Astrocyte (in vitro differentiated cells and primary cell): Measurements from ENCODE around the gene ZNF74. TPM values are rescaled to one million over a fixed set of nuclear protein-coding genes. Genes with fewer than 3 reads are reported as not detected.

ENCODE experiments used
- DNase-seq: peaks from one replicate; pipeline ENCODE4 v3.0.0-alpha.2; 2010; ENCODE audit warnings: low read depth
- FAIRE-seq: peaks from 2 replicates; lab custom pipeline; 2011; peaks lifted over from hg19 to GRCh38; lab: Jason Lieb, UNC
- H2AFZ ChIP-seq: 2 replicates; pipeline ENCODE4 v1.6.0; 2012; ENCODE audit warnings: low read depth, low read length, inconsistent platforms
- H3K27ac ChIP-seq: 2 replicates; pipeline ENCODE4 v1.5.1; 2011; ENCODE audit warnings: low read depth, low read length, inconsistent platforms
- H3K27me3 ChIP-seq: 2 replicates; pipeline ENCODE4 v1.6.0; 2011; ENCODE audit warnings: low read length, inconsistent platforms; ENCODE audit not compliant: insufficient read depth
- H3K36me3 ChIP-seq: 2 replicates; pipeline ENCODE4 v1.5.1; 2011; ENCODE audit warnings: low read length, inconsistent platforms; ENCODE audit not compliant: insufficient read depth
- H3K4me1 ChIP-seq: 2 replicates; pipeline ENCODE4 v1.5.1; 2011; ENCODE audit warnings: low read length, inconsistent platforms; ENCODE audit not compliant: insufficient read depth
- H3K4me2 ChIP-seq: 2 replicates; pipeline ENCODE4 v1.6.0; 2012; ENCODE audit warnings: low read length, inconsistent platforms
- H3K4me3 ChIP-seq: 2 replicates; pipeline ENCODE4 v1.5.1; 2011; ENCODE audit warnings: low read depth, mild to moderate bottlenecking, low read length, inconsistent platforms; ENCODE audit not compliant: insufficient read depth
- H3K79me2 ChIP-seq: 2 replicates; pipeline ENCODE4 v1.6.0; 2012; ENCODE audit warnings: mild to moderate bottlenecking, low read length, inconsistent platforms; ENCODE audit not compliant: insufficient read depth
- H3K9ac ChIP-seq: 2 replicates; pipeline ENCODE4 v1.6.0; 2012; ENCODE audit warnings: mild to moderate bottlenecking, low read length, inconsistent platforms
- H3K9me3 ChIP-seq: 2 replicates; pipeline ENCODE4 v1.5.1; 2012; ENCODE audit warnings: low read depth, mild to moderate bottlenecking, low read length, inconsistent platforms; ENCODE audit not compliant: insufficient read depth
- H4K20me1 ChIP-seq: 2 replicates; pipeline ENCODE4 v1.6.0; 2012; ENCODE audit warnings: low read length, inconsistent platforms; ENCODE audit not compliant: insufficient read depth
- H3K27ac Mint-ChIP-seq: one replicate; pipeline ENCODE4 v1.8.0; 2021; ENCODE audit warnings: mild to moderate bottlenecking, mixed read lengths; ENCODE audit not compliant: unreplicated experiment
- H3K27me3 Mint-ChIP-seq: one replicate; pipeline ENCODE4 v1.8.0; 2021; ENCODE audit warnings: low read depth, mixed read lengths; ENCODE audit not compliant: unreplicated experiment
- H3K36me3 Mint-ChIP-seq: one replicate; pipeline ENCODE4 v1.8.0; 2021; ENCODE audit warnings: low read depth, mixed read lengths; ENCODE audit not compliant: unreplicated experiment
- H3K4me1 Mint-ChIP-seq: one replicate; pipeline ENCODE4 v1.8.0; 2021; ENCODE audit warnings: low read depth, mixed read lengths; ENCODE audit not compliant: unreplicated experiment
- H3K4me3 Mint-ChIP-seq: one replicate; pipeline ENCODE4 v1.8.0; 2021; ENCODE audit warnings: mild to moderate bottlenecking, moderate library complexity, mixed read lengths; ENCODE audit not compliant: unreplicated experiment
- H3K9me3 Mint-ChIP-seq: one replicate; pipeline ENCODE4 v1.8.0; 2021; ENCODE audit warnings: mild to moderate bottlenecking, mixed read lengths; ENCODE audit not compliant: unreplicated experiment
- CTCF ChIP-seq: IDR thresholded peaks from 2 replicates; pipeline ENCODE4 v1.5.1; 2011; ENCODE audit warnings: low read depth, mild to moderate bottlenecking, inconsistent platforms, low read length, moderate library complexity; ENCODE audit not compliant: insufficient read depth
- EZH2 ChIP-seq: IDR thresholded peaks from 2 replicates; pipeline ENCODE4 v1.6.1; 2012; ENCODE audit warnings: mild to moderate bottlenecking, low read length, inconsistent platforms; ENCODE audit not compliant: insufficient read depth
- total RNA-seq: library from RNA; stranded (reverse); gene quantifications from 2 replicates; pipeline ENCODE4 v1.2.1, GENCODE V29; 2021

Gene ZNF74
- total RNA-seq, 1 donor from 2014 or later = 14.2 TPM

- Mint-ChIP-seq H3K4me1 (peaks cover 2% of the 10 kb centered on the region), H3K27ac (no peak overlapping the region), H3K9me3 (no peaks in the 10 kb centered on the region), H3K4me3 (no peak overlapping the region), H3K27me3 (peaks cover 27% of the 10 kb centered on the region), H3K36me3 (peaks cover 18% of the 10 kb centered on the region)
- Histone ChIP-seq H3K27me3 (no peaks in the 10 kb centered on the region), H4K20me1 (peaks cover 53% of the 10 kb centered on the region), H3K9me3 (no peaks in the 10 kb centered on the region), H3K36me3 (peaks cover 7% of the 10 kb centered on the region), H3K4me1 (peaks cover 7% of the 10 kb centered on the region), H3K4me3 (no peak overlapping the region), H3K79me2 (no peaks in the 10 kb centered on the region), H2AFZ (no peak overlapping the region), H3K4me2 (no peak overlapping the region), H3K9ac (no peak overlapping the region), H3K27ac (no peak overlapping the region)
- DNase-seq (no peak), FAIRE-seq (no peak)
- no peak for TF ChIP-seq CTCF
- TF ChIP-seq EZH2 = no peak
These were observed 30.6 kb downstream of the ZNF74 start for GRCh38 chr22:20424568-20424931.

DNA sequence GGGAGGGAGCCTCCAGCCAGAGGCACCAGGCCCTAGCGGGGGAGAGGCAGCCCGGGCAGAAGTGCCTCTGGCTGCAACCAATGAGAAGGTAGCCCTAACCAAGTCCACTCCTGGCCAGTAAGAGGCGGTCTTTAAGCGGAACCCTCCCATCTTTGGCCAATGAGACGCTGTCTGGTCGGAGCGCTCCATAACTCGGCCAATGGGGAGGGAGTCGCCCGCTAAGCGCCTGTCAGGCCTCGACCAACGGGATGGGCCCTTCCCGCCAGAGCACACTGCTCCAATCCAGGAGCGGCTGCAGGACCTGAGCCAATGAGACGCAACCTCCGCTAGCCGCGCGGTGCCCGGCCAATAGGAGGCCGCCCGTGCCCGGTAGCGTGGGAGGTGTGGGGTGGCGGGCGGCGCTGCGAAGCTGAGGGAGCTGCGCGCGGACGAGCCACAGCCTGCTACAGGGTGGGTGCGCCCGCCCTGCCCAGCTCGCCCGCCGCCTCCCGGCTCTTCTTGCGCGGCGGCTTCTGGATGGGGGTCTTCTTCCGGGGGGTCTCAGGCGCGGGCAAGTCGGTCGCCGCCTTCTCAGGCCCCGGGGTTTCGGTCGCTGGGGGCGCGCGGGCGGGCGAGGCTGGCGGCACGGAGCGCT lies 31.1 kb downstream of the ZNF74 start:
- no peaks in the 10 kb centered on the region for H3K9me3 ChIP-seq
- Mint-ChIP-seq H3K27ac (no peak overlapping the region), H3K4me3 (no peak overlapping the region), H3K27me3 (peaks cover 26% of the 10 kb centered on the region), H3K4me1 (peaks cover 2% of the 10 kb centered on the region), H3K9me3 (no peaks in the 10 kb centered on the region), H3K36me3 (peaks cover 18% of the 10 kb centered on the region)
- peaks cover 7% of the 10 kb centered on the region for H3K4me1 ChIP-seq
- peaks cover 7% of the 10 kb centered on the region for H3K36me3 ChIP-seq
- no peaks in the 10 kb centered on the region for H3K27me3 ChIP-seq
- H2AFZ ChIP-seq = no peak overlapping the region
- H3K79me2 ChIP-seq = no peaks in the 10 kb centered on the region
- no peak overlapping the region for H3K4me2 ChIP-seq
- H3K9ac ChIP-seq = no peak overlapping the region
- no peak for DNase-seq
- no peak overlapping the region for H3K27ac ChIP-seq
- FAIRE-seq = no peak
- no peak for TF ChIP-seq CTCF
- no peak for TF ChIP-seq EZH2
- H3K4me3 ChIP-seq = no peak overlapping the region
- peaks cover 58% of the 10 kb centered on the region for H4K20me1 ChIP-seq

DNA sequence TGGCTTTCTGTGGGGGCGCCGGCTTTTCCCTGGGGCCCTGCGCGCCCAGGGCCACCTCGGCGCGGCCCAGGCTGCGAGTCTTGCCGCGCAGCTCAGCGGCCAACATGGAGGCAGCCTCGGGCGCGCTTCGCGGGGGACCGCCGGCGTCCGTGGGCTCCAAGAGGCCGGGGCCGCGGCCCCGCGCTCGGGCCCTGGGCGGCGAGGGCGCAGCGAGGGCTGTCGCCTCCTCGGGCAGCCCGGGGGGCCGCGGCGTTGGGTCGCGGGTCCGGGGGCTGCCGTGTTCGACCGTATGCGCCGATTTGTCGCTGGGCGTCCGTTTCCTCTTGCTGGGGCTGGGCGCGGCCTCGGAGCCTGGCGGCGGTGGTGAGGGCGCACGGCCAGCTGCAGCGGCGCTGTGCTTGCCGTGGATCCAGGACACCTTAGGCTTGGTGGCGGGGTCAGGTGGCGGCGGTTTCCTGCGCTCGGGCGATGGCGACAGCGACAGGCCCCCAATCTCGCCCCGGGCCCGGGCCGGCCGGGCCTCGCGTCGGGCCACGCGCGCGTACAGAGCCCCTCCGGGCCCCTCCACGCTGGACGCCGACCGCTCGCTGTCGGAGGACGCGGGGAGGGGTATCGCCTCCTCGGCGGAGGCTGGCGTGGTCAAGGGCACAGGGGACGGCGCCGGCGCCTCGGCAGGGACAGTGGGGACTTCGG lies 31.8 kb downstream of the ZNF74 start:
- H3K4me1 Mint-ChIP-seq = peaks cover 2% of the 10 kb centered on the region

More for the DNA sequence above, 31.8 kb downstream of the ZNF74 start:
- peaks cover 18% of the 10 kb centered on the region for H3K36me3 Mint-ChIP-seq
- H3K79me2 ChIP-seq = peaks cover 5% of the 10 kb centered on the region
- H3K27ac ChIP-seq = no peak overlapping the region
- H3K27me3 Mint-ChIP-seq = peaks cover 26% of the 10 kb centered on the region
- H4K20me1 ChIP-seq = peaks cover 64% of the 10 kb centered on the region
- no peaks in the 10 kb centered on the region for H3K27me3 ChIP-seq
- no peak for DNase-seq
- H3K27ac Mint-ChIP-seq = no peak overlapping the region
- H3K4me1 ChIP-seq = peaks cover 10% of the 10 kb centered on the region
- H3K36me3 ChIP-seq = peaks cover 7% of the 10 kb centered on the region
- H3K4me3 ChIP-seq = no peak overlapping the region
- TF ChIP-seq EZH2 = no peak
- TF ChIP-seq CTCF = no peak
- H3K4me3 Mint-ChIP-seq = no peak overlapping the region
- H3K4me2 ChIP-seq = no peak overlapping the region
- no peaks in the 10 kb centered on the region for H3K9me3 Mint-ChIP-seq
- no peak for FAIRE-seq
- no peaks in the 10 kb centered on the region for H3K9me3 ChIP-seq
- H2AFZ ChIP-seq = no peak overlapping the region
- H3K9ac ChIP-seq = no peak overlapping the region
